A673 (cell line): Measurements from ENCODE around the gene PRR14L. TPM values are rescaled to one million over a fixed set of nuclear protein-coding genes. Genes with fewer than 3 reads are reported as not detected.

ENCODE experiments used
- BruUV-seq: library from RNA; stranded (reverse); fragments of 400-500 nt; replicated peaks from 2 replicates; lab custom pipeline; 2021; lab: Mats Ljungman, UMichigan
- CTCF ChIA-PET: fragments of 300-600 bp; sonication (Branson Sonifier 250); formaldehyde crosslinking; loops from one replicate; lab custom pipeline; 2022; ENCODE audit warnings: antibody characterized with exemption; lab: Charles Lee
- POLR2A ChIA-PET: fragments of 300-600 bp; sonication (Branson Sonifier 250); formaldehyde crosslinking; loops from one replicate; lab custom pipeline; 2022; ENCODE audit warnings: antibody characterized with exemption; ENCODE audit not compliant: low non-redundant PET; lab: Charles Lee
- DNase-seq: peaks from one replicate; pipeline ENCODE4 v3.0.0-alpha.2; 2015; ENCODE audit warnings: low spot score
- H3K27ac ChIP-seq: fragments of 200-600 bp; sonication (generic); 2 replicates; pipeline ENCODE4 v1.5.1; 2016; ENCODE audit warnings: mixed run types, low read depth, mild to moderate bottlenecking, mixed read lengths, antibody characterized with exemption, low read length; ENCODE audit not compliant: poor library complexity, severe bottlenecking
- H3K27me3 ChIP-seq: fragments of 200-600 bp; sonication (generic); replicated peaks from 2 replicates; pipeline ENCODE4 v1.6.1; 2017; ENCODE audit warnings: mixed run types, low read depth, mild to moderate bottlenecking, mixed read lengths, antibody characterized with exemption, low read length; ENCODE audit not compliant: insufficient read depth, poor library complexity
- H3K36me3 ChIP-seq: fragments of 200-600 bp; sonication (generic); 2 replicates; pipeline ENCODE4 v1.6.1; 2016; ENCODE audit warnings: mixed run types, mild to moderate bottlenecking, mixed read lengths, antibody characterized with exemption, low read length; ENCODE audit not compliant: insufficient read depth, poor library complexity, severe bottlenecking
- H3K4me1 ChIP-seq: fragments of 200-600 bp; sonication (generic); 2 replicates; pipeline ENCODE4 v1.6.1; 2017; ENCODE audit warnings: mixed run types, mild to moderate bottlenecking, mixed read lengths, antibody characterized with exemption, low read length; ENCODE audit not compliant: insufficient read depth, poor library complexity, severe bottlenecking
- H3K4me3 ChIP-seq: fragments of 200-600 bp; sonication (generic); 2 replicates; pipeline ENCODE4 v1.5.1; 2016; ENCODE audit warnings: low read depth, mixed run types, mild to moderate bottlenecking, mixed read lengths, low read length; ENCODE audit not compliant: poor library complexity, severe bottlenecking
- H3K9me3 ChIP-seq: fragments of 200-600 bp; sonication (generic); 2 replicates; pipeline ENCODE4 v1.6.1; 2016; ENCODE audit warnings: mixed run types, low read depth, mild to moderate bottlenecking, mixed read lengths, antibody characterized with exemption, low read length; ENCODE audit not compliant: poor library complexity, severe bottlenecking
- CTCF ChIP-seq: fragments of 300-800, 200-600 bp; sonication (generic); conservative IDR thresholded peaks from 2 replicates; pipeline ENCODE4 v1.5.1; 2017; ENCODE audit warnings: low read depth, mild to moderate bottlenecking, antibody characterized with exemption, low read length, moderate library complexity, mixed read lengths
- EZH2 ChIP-seq: fragments of 200-600 bp; sonication (generic); IDR thresholded peaks from 2 replicates; pipeline ENCODE4 v1.6.1; 2017; ENCODE audit warnings: borderline replicate concordance, low read depth, mild to moderate bottlenecking, mixed read lengths, antibody characterized with exemption, low read length; ENCODE audit not compliant: poor library complexity, severe bottlenecking
- intact Hi-C: fragments of 100-400 bp; cut with micrococcal nuclease; formaldehyde crosslinking; loops from one replicate; pipeline ENCODE4 v1.10.0; 2022; ENCODE audit not compliant: unreplicated experiment
- total RNA-seq: library from RNA; stranded (reverse); gene quantifications from 2 replicates; pipeline ENCODE4 v1.2.3, GENCODE V29; 2021

The PRR14L gene
- total RNA-seq, 1 experiment from 2014 or later: 65.4 TPM

- no peak for DNase-seq
- Histone ChIP-seq H3K27ac (no peak overlapping the region), H3K36me3 (peaks cover 10% of the 10 kb centered on the region), H3K9me3 (no peaks in the 10 kb centered on the region), H3K4me1 (no peaks in the 10 kb centered on the region), H3K27me3 (no peaks in the 10 kb centered on the region), H3K4me3 (no peak overlapping the region)
- POLR2A ChIA-PET: no interaction called here
- CTCF ChIA-PET: no interaction called here
- no TSS peak for BruUV-seq
- TF ChIP-seq CTCF (no peak), EZH2 (no peak)
- intact Hi-C loops: no loop called here
These were observed 39.9 kb upstream of the PRR14L start for GRCh38 chr22:31789803-31790202.

DNA sequence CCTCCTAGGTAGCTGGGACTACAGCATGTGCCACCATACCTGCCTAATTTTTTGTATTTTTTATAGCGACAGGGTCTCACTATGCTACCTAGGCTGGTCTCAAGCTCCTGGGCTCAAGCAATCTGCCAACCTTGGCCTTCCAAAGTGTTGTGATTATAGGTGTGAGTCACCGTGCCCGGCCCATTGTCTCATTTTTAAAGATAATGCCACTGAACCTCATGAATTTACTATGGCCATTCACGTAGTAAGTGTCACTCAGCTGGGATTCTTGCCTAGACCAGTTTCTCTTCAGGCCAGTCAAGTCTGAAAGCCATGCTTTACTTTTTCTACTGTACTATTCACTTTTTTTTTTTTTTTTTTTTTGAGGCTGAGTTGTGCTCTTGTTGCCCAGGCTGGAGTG is 26.3 kb upstream of the PRR14L start:
- ChIA-PET POLR2A (no interaction called here), CTCF (no interaction called here)
- no peaks in the 10 kb centered on the region for H3K9me3 ChIP-seq
- DNase-seq: no peak
- intact Hi-C loops: no loop called here
- H3K27me3 ChIP-seq: no peaks in the 10 kb centered on the region
- no peak overlapping the region for H3K27ac ChIP-seq
- no peak overlapping the region for H3K4me3 ChIP-seq
- BruUV-seq: no TSS peak
- H3K4me1 ChIP-seq: no peaks in the 10 kb centered on the region
- no peak for TF ChIP-seq EZH2
- TF ChIP-seq CTCF: no peak
- H3K36me3 ChIP-seq: peaks cover 36% of the 10 kb centered on the region

DNA sequence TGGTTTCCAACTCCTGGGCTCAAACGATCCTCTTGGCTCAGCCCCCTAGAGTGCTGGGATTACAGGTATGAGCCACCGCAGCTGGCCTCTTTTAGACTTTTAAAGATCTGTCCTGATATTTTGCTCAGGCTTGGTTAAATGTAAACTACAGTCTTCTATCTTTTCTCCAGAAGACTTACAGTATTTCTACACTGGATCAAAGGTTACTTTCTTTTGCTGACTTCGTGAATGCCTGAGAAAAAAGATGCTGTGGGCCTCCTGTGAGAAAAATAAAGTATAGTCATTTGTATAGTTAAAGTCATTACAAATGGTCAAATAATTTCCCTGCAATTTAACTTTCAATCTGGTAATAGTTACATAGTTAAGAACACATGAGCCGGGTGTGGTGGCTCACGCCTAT is 23.5 kb upstream of the PRR14L start:
- ChIA-PET CTCF (no interaction called here), POLR2A (no interaction called here)
- no peaks in the 10 kb centered on the region for H3K27me3 ChIP-seq
- no peak overlapping the region for H3K27ac ChIP-seq
- no TSS peak for BruUV-seq
- no peak for TF ChIP-seq EZH2
- H3K9me3 ChIP-seq: no peaks in the 10 kb centered on the region
- H3K4me1 ChIP-seq: no peaks in the 10 kb centered on the region
- no peak overlapping the region for H3K4me3 ChIP-seq
- no peak for DNase-seq
- H3K36me3 ChIP-seq: peaks cover 35% of the 10 kb centered on the region
- intact Hi-C loops: no loop called here

- TF ChIP-seq EZH2 (no peak), CTCF (no peak)
- H3K36me3 ChIP-seq: peaks cover 59% of the 10 kb centered on the region
- no peak for DNase-seq
- BruUV-seq: no TSS peak
- H3K27ac ChIP-seq: no peak overlapping the region
- ChIA-PET CTCF (no interaction called here), POLR2A (no interaction called here)
- no peaks in the 10 kb centered on the region for H3K27me3 ChIP-seq
- no peaks in the 10 kb centered on the region for H3K9me3 ChIP-seq
- intact Hi-C loops: no loop called here
- H3K4me1 ChIP-seq: no peaks in the 10 kb centered on the region
- no peak overlapping the region for H3K4me3 ChIP-seq
These were observed 18.6 kb upstream of the PRR14L start for GRCh38 chr22:31768422-31769059.
